ENCODE data around the gene MAG.

The MAG gene

DNA sequence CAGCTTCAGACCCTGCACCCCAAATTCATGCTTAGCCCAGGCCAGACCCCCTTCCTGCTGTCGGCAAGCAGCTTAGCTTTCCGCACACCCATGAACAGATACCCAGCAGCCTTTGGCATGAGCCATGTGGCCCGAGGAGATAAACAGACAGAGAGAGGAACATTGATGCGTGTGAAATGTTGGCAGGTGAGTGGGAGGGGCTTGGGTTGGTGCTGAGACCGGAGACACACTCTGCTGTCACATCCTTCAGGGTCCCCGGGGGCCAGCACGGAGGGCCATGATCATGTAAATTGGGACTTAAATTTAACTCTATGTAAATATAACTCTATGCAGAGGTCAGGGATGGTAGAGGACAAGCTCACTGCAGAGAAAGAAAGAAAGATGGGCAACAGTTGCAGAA lies 38.5 kb downstream of the MAG start:
- peak overlapping the region in 8 of 11 experiments; percentile 65 to 84 (median 73); a peak in 16 of 22 replicates for H3K27ac ChIP-seq
- no peaks in the 10 kb centered on the region for H3K27me3 ChIP-seq
- peaks cover 71 to 97% (median 92%) of the 10 kb centered on the region in 10 experiments for H3K4me1 ChIP-seq
- no peak for TF ChIP-seq Cebpa-rat (IDR thresholded peaks at IDR 0.05)
- H3K36me3 ChIP-seq: peaks cover 0 to 37% (median 19%) of the 10 kb centered on the region in 11 experiments; a peak in 14 of 22 replicates
- peak overlapping the region in 9 of 11 experiments; percentile 58 to 86 (median 77); a peak in 19 of 22 replicates for H3K9ac ChIP-seq
- no peaks in the 10 kb centered on the region for H3K9me3 ChIP-seq (replicated peaks in 1 of 11)
- H4K20me1 ChIP-seq: peaks cover 0 to 43% (median 0%) of the 10 kb centered on the region in 11 experiments; a peak in 4 of 22 replicates
- H3K4me2 ChIP-seq: peak overlapping the region; percentile 74 to 98 (median 93)
- H3K4me3 ChIP-seq: peak overlapping the region; percentile 41 to 87 (median 68)

DNA sequence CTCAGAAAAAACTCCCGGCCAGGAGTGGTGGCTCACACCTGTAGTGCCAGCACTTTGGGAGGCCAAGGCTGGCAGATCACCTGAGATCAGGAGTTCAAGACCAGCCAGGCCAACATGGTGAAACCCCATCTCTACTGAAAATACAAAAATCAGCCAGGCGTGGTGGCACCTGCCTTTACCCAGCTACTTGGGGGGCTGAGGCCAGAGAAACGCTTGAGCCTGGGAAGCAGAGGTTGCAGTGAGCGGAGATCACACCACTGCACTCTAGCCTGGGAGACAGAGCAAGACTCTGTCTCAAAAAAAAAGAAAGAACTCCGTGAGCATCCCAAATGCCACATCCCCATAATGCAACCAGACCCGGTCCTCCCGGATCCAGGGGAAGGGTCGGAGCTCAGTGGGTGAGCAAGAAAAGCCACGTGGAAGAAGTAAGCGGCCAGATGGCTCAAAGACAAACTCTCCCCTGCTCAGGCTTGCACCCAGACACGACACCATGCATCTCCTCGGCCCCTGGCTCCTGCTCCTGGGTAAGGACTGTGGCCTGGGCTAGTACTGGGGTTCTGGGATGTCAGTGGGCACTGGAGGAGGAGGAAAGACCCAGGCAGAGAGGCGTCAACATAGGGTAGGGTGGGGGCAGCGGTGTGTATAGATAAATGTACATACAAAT lies 39.7 kb downstream of the MAG start:
- peaks cover 5 to 49% (median 32%) of the 10 kb centered on the region in 11 experiments; a peak in 19 of 22 replicates for H3K36me3 ChIP-seq
- TF ChIP-seq Cebpa-rat (IDR thresholded peaks at IDR 0.05): no peak
- no peaks in the 10 kb centered on the region for H3K9me3 ChIP-seq (replicated peaks in 1 of 11)
- H4K20me1 ChIP-seq: peaks cover 0 to 54% (median 0%) of the 10 kb centered on the region in 11 experiments; a peak in 6 of 22 replicates
- peak overlapping the region in 10 of 11 experiments; percentile 29 to 86 (median 74); a peak in 20 of 22 replicates for H3K9ac ChIP-seq
- no peaks in the 10 kb centered on the region for H3K27me3 ChIP-seq
- H3K27ac ChIP-seq: peak overlapping the region in 8 of 11 experiments; percentile 65 to 84 (median 73); a peak in 16 of 22 replicates
- peak overlapping the region; percentile 74 to 98 (median 93) for H3K4me2 ChIP-seq
- H3K4me3 ChIP-seq: peak overlapping the region; percentile 20 to 87 (median 68); a peak in 19 of 20 replicates
- H3K4me1 ChIP-seq: peaks cover 71 to 100% (median 100%) of the 10 kb centered on the region in 10 experiments

DNA sequence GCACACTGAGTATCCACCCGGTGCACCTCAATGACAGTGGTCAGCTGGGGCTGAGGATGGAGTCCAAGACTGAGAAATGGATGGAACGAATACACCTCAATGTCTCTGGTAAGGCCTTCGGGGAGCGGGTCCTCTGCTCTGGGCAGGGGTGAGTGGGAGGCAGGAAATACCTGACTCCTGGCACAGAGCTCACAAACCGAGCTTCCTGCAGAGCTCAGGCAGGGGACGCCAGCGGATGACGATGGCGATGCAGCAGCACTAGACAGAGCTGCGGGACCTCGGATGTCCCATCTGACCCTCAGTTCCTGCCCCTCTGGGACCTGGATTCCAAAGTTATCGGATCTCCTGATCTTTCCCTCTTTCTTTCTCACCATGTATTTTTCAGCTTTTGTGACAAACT lies 40.9 kb downstream of the MAG start:
- Histone ChIP-seq H3K4me2 (peak overlapping the region; percentile 74 to 98 (median 93)), H3K4me1 (peaks cover 76 to 100% (median 100%) of the 10 kb centered on the region in 10 experiments), H3K9ac (peak overlapping the region in 9 of 11 experiments; percentile 34 to 86 (median 75); a peak in 18 of 22 replicates), H3K27me3 (no peaks in the 10 kb centered on the region), H4K20me1 (peaks cover 0 to 62% (median 0%) of the 10 kb centered on the region in 11 experiments; a peak in 6 of 22 replicates), H3K9me3 (replicated peaks in 1 of 11) (no peaks in the 10 kb centered on the region), H3K4me3 (peak overlapping the region; percentile 8 to 87 (median 68); a peak in 19 of 20 replicates), H3K36me3 (peaks cover 6 to 61% (median 42%) of the 10 kb centered on the region in 11 experiments; a peak in 19 of 22 replicates), H3K27ac (peak overlapping the region in 9 of 11 experiments; percentile 6 to 84 (median 67); a peak in 14 of 22 replicates)
- TF ChIP-seq Cebpa-rat (IDR thresholded peaks at IDR 0.05): no peak

DNA sequence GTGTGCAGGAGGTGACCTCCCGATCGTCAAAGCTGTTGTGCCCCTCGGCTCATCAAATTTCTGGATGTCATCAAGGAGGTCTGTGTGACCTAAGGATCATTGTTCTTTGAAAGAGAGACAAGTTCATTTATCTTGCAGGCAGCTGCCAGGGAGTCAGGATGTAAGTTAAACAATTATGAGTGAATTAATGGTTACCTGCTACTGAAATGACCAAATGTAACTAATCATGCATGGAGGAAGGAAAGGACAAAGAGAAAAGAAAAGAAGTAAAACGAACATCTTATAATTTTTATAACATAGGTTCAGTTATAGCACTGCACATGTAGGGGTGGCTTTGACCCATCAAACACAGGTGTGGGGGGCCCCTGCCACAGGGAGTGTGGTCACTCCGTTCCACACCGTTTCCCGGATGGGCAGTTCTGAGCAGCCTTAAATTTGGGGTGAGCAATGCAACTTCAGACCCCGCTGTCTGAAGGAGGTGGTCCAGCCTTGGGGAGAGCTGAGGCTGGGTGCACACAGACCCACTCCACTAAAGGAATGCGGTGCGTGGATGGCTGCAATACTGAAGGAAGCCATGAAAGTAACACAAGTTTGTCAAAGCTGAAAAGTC lies 42.3 kb downstream of the MAG start:
- no peak for TF ChIP-seq Cebpa-rat (IDR thresholded peaks at IDR 0.05)
- H4K20me1 ChIP-seq: peaks cover 0 to 67% (median 0%) of the 10 kb centered on the region in 11 experiments; a peak in 6 of 22 replicates
- H3K27me3 ChIP-seq: no peaks in the 10 kb centered on the region
- peak overlapping the region in 6 of 11 experiments; percentile 34 to 84 (median 78); a peak in 10 of 22 replicates for H3K27ac ChIP-seq
- peak overlapping the region in 4 of 11 experiments; percentile 77 to 86 (median 84); a peak in 9 of 22 replicates for H3K9ac ChIP-seq
- peaks cover 6 to 75% (median 52%) of the 10 kb centered on the region in 11 experiments; a peak in 19 of 22 replicates for H3K36me3 ChIP-seq
- H3K9me3 ChIP-seq (replicated peaks in 1 of 11): no peaks in the 10 kb centered on the region
- H3K4me1 ChIP-seq: peaks cover 66 to 100% (median 97%) of the 10 kb centered on the region in 10 experiments
- H3K4me2 ChIP-seq: peak overlapping the region; percentile 74 to 98 (median 93); a peak in 21 of 22 replicates
- peak overlapping the region in 1 of 10 experiments; percentile 78; a peak in 3 of 20 replicates for H3K4me3 ChIP-seq

DNA sequence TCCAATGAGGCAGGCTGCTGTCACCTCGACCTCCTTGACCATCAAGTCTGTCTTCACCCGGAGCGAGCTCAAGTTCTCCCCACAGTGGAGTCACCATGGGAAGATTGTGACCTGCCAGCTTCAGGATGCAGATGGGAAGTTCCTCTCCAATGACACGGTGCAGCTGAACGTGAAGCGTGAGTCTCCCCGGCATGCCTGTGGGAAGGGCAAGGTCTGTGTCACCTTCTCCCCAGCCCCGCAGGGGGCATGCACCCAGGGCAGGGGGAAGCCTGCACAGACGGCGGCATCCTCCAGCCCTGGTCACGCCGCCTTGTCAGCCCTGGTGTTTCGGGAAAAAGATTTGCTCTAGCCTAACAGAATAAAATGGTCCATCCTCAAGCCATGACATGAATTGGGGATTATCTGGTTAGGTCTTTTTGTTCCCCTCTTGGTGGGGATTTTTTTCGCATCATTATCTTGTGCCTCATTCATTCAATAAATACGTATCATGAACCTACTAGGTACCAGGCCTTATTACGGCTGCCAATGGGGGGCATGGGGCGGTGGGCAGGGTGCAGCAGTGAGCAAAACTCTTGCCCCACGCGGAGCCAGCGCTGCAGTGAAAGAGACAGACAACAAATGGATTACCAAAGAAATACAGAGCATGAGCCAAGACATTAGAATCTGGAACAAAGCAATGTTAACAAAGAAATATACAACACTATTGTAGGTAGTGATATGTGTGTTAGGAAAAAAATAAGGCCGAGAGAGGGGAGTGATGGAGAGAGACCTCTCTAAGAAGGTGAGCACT lies 44.4 kb downstream of the MAG start:
- H3K4me2 ChIP-seq: peak overlapping the region in 9 of 11 experiments; percentile 46 to 98 (median 83); a peak in 15 of 22 replicates

DNA sequence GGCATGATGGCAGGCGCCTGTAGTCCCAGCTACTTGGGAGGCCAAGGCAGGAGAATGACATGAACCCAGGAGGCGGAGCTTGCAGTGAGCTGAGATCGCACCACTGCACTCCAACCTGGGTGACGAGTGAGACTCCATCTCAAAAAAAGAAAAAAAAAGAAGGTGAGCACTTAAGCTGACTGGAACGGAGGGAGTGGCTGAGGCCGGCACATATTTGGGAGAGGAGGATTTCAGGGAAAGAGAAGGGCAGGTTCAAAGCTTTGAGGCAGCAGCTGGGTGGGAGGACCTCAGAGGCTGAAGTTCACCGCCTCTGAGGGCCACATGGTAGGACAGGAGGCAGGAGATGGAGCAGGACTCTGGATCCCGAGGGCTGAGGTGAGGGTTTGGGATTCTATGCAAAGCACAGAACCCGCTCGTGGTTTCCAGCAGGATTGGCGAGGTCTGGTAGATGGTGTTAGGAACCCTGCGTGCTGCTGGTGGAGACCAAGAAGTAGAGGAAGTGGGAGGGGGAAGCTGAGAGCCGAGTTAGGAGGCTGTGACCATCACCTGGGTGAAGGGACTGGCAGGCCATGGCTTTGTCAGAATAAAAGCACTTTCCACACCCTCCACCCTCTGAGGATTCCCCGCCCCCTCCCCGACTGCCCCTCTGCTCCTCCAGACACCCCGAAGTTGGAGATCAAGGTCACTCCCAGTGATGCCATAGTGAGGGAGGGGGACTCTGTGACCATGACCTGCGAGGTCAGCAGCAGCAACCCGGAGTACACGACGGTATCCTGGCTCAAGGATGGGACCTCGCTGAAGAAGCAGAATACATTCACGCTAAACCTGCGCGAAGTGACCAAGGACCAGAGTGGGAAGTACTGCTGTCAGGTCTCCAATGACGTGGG lies 45.4 kb downstream of the MAG start:
- Histone ChIP-seq H4K20me1 (peaks cover 0 to 50% (median 0%) of the 10 kb centered on the region in 11 experiments; a peak in 6 of 22 replicates), H3K27me3 (no peaks in the 10 kb centered on the region), H3K4me2 (peak overlapping the region; percentile 43 to 98 (median 66); a peak in 21 of 22 replicates), H3K27ac (peak overlapping the region in 4 of 11 experiments; percentile 8 to 82 (median 30); a peak in 3 of 22 replicates), H3K9me3 (replicated peaks in 1 of 11) (no peaks in the 10 kb centered on the region), H3K9ac (peak overlapping the region in 4 of 11 experiments; percentile 23 to 55 (median 36); a peak in 5 of 22 replicates), H3K36me3 (peaks cover 6 to 100% (median 73%) of the 10 kb centered on the region in 11 experiments; a peak in 19 of 22 replicates), H3K4me1 (peaks cover 66 to 100% (median 97%) of the 10 kb centered on the region in 10 experiments), H3K4me3 (no peak overlapping the region)
- no peak for TF ChIP-seq Cebpa-rat (IDR thresholded peaks at IDR 0.05)

More for the DNA sequence above, 44.4 kb downstream of the MAG start:
- Histone ChIP-seq H3K4me3 (no peak overlapping the region), H3K9ac (0 out of 22 replicates have a peak overlapping the region, but pooled peaks of 1 of the 11 experiments have one; percentile 30), H3K9me3 (replicated peaks in 1 of 11) (no peaks in the 10 kb centered on the region), H3K4me1 (peaks cover 66 to 100% (median 97%) of the 10 kb centered on the region in 10 experiments), H4K20me1 (peaks cover 0 to 57% (median 0%) of the 10 kb centered on the region in 11 experiments; a peak in 6 of 22 replicates), H3K27me3 (no peaks in the 10 kb centered on the region), H3K27ac (peak overlapping the region in 4 of 11 experiments; percentile 27 to 82 (median 37); a peak in 4 of 22 replicates), H3K36me3 (peaks cover 6 to 96% (median 66%) of the 10 kb centered on the region in 11 experiments; a peak in 19 of 22 replicates)
- TF ChIP-seq Cebpa-rat (IDR thresholded peaks at IDR 0.05): no peak

DNA sequence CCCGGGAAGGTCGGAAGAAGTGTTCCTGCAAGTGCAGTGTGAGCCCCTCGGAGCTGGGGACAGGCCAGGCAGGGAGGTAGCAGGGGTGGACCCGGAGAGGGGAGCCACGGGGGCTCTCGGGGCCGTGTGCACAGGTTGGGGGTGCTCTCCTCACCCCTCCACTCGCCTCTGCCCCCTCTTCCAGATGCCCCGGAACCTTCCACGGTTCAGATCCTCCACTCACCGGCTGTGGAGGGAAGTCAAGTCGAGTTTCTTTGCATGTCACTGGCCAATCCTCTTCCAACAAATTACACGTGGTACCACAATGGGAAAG lies 46.0 kb downstream of the MAG start:
- Histone ChIP-seq H3K9me3 (replicated peaks in 1 of 11) (no peaks in the 10 kb centered on the region), H3K9ac (no peak overlapping the region), H3K4me3 (no peak overlapping the region), H3K27ac (peak overlapping the region in 3 of 11 experiments; percentile 13 to 42 (median 40); a peak in 4 of 22 replicates), H3K4me1 (peaks cover 66 to 99% (median 96%) of the 10 kb centered on the region in 10 experiments), H3K36me3 (peaks cover 6 to 100% (median 77%) of the 10 kb centered on the region in 11 experiments; a peak in 19 of 22 replicates), H3K27me3 (no peaks in the 10 kb centered on the region), H3K4me2 (peak overlapping the region in 6 of 11 experiments; percentile 43 to 97 (median 65); a peak in 6 of 22 replicates), H4K20me1 (peaks cover 0 to 45% (median 0%) of the 10 kb centered on the region in 11 experiments; a peak in 6 of 22 replicates)
- no peak for TF ChIP-seq Cebpa-rat (IDR thresholded peaks at IDR 0.05)
